LNCaP clone FGC (cell line): ENCODE results near the gene PRKN.

Source experiments
- DNase-seq: peaks from one replicate; pipeline ENCODE4 v3.0.0-alpha.2; 2011; ENCODE audit warnings: low read depth
- H3K4me3 ChIP-seq: 2 replicates; pipeline ENCODE4 v1.5.1; 2011; ENCODE audit warnings: mild to moderate bottlenecking, low read depth, low read length, control low read depth
- CTCF ChIP-seq: IDR thresholded peaks from 2 replicates; pipeline ENCODE4 v1.5.1; 2012; ENCODE audit warnings: mild to moderate bottlenecking; ENCODE audit not compliant: control insufficient read depth, insufficient read depth; ENCODE audit errors: extremely low read depth

Gene PRKN

GRCh38 chr6:162119341-162119740, 608.2 kb downstream of the PRKN start:
- H3K4me3 ChIP-seq: no peak overlapping the region
- no peak for DNase-seq
- no peak for TF ChIP-seq CTCF

- no peak for DNase-seq
- no peak for TF ChIP-seq CTCF
- H3K4me3 ChIP-seq: no peak overlapping the region
These were observed 608.9 kb downstream of the PRKN start for GRCh38 chr6:162118706-162119105.

GRCh38 chr6:162116902-162117525, 610.6 kb downstream of the PRKN start:
- H3K4me3 ChIP-seq: no peak overlapping the region
- no peak for TF ChIP-seq CTCF
- DNase-seq: no peak

GRCh38 chr6:162109480-162110050, 618.0 kb downstream of the PRKN start:
- no peak overlapping the region for H3K4me3 ChIP-seq
- TF ChIP-seq CTCF: no peak
- no peak for DNase-seq

GRCh38 chr6:162108041-162108440, 619.5 kb downstream of the PRKN start:
- no peak overlapping the region for H3K4me3 ChIP-seq
- DNase-seq: no peak
- TF ChIP-seq CTCF: no peak

GRCh38 chr6:162100096-162100495, 627.5 kb downstream of the PRKN start:
- no peak for TF ChIP-seq CTCF
- DNase-seq: no peak
- no peak overlapping the region for H3K4me3 ChIP-seq

- no peak overlapping the region for H3K4me3 ChIP-seq
- DNase-seq: no peak
- no peak for TF ChIP-seq CTCF
These were observed 627.9 kb downstream of the PRKN start for GRCh38 chr6:162099685-162100084.
